SK-N-SH (cell line): ENCODE results near the gene SH3BGRL3. TPM values are rescaled to one million over a fixed set of nuclear protein-coding genes. Genes with fewer than 3 reads are reported as not detected.
A peak's percentile ranks its signal among the peaks of the same experiment; 100 is the strongest.

Experiments used
- CTCF ChIA-PET: fragments of 300-600, 350-600 bp; formaldehyde crosslinking; extraction: SDS; loops from one replicate; lab custom pipeline; 2021; lab: Yijun Ruan, JAX
- POLR2A ChIA-PET: fragments of 350-600 bp; sonication (Branson Sonifier 250); formaldehyde crosslinking; extraction: SDS; loops from one replicate; lab custom pipeline; 2020; ENCODE audit warnings: antibody characterized with exemption, inconsistent platforms; lab: Yijun Ruan, JAX
- DNase-seq: peaks from one replicate; pipeline ENCODE4 v3.0.0; 2012
- H2AFZ ChIP-seq: fragments of 200-600 bp; sonication (generic); 2 replicates; pipeline ENCODE4 v1.8.1; 2016; ENCODE audit warnings: antibody characterized with exemption, mild to moderate bottlenecking, low read depth
- H3F3A ChIP-seq: fragments of 200-600 bp; sonication (generic); replicated peaks from 2 replicates; pipeline ENCODE3; 2016; ENCODE audit warnings: antibody characterized with exemption, mild to moderate bottlenecking; ENCODE audit not compliant: insufficient read depth
- H3K27ac ChIP-seq, 2 experiments: fragments of 200-500 bp in 1 of 2; fragments of 200-600 bp in 1 of 2; sonication (Bioruptor generic) in 1 of 2; sonication (generic), shearing (Covaris generic) in 1 of 2; 2 replicates each; pipeline versions ENCODE4 v1.5.1 to v1.6.1; 2014 to 2016; ENCODE audit warnings: low read depth in 2 of 2, inconsistent platforms in 1 of 2, low read length in 1 of 2, mild to moderate bottlenecking in 1 of 2, mixed read lengths in 1 of 2
- H3K27me3 ChIP-seq: fragments of 200-600 bp; sonication (generic), shearing (Covaris generic); 2 replicates; pipeline ENCODE4 v1.6.1; 2016; ENCODE audit warnings: mixed run types; ENCODE audit not compliant: insufficient read depth
- H3K36me3 ChIP-seq, 2 experiments: fragments of 200-500 bp in 1 of 2; fragments of 200-600 bp in 1 of 2; sonication (Bioruptor generic) in 1 of 2; sonication (generic) in 1 of 2; replicated peaks in 1 of 2; 2 replicates each; pipeline versions ENCODE3 to v1.5.1; 2014 to 2016; ENCODE audit warnings: low read length in 1 of 2, mild to moderate bottlenecking in 1 of 2; ENCODE audit not compliant: insufficient read depth in 2 of 2, control insufficient read depth in 1 of 2
- H3K4me1 ChIP-seq, 2 experiments: fragments of 200-500 bp in 1 of 2; fragments of 200-600 bp in 1 of 2; sonication (Bioruptor generic) in 1 of 2; sonication (generic), shearing (Covaris generic) in 1 of 2; 2 replicates each; pipeline versions ENCODE4 v1.5.1 to v1.6.1; 2014 to 2016; ENCODE audit warnings: low read depth in 1 of 2, low read length in 1 of 2, mixed run types in 1 of 2; ENCODE audit not compliant: insufficient read depth in 2 of 2, control insufficient read depth in 1 of 2
- H3K4me2 ChIP-seq: fragments of 200-600 bp; sonication (generic), shearing (Covaris generic); 2 replicates; pipeline ENCODE4 v1.6.1; 2017; ENCODE audit warnings: mixed run types
- H3K4me3 ChIP-seq, 2 experiments: fragments of 200-500 bp in 1 of 2; fragments of 200-600 bp in 1 of 2; sonication (Bioruptor generic) in 1 of 2; sonication (generic), shearing (Covaris generic) in 1 of 2; 2 replicates each; pipeline versions ENCODE4 v1.5.1 to v1.8.1; 2014 to 2016; ENCODE audit warnings: low read depth in 2 of 2, inconsistent platforms in 1 of 2, low read length in 1 of 2, mild to moderate bottlenecking in 1 of 2, mixed read lengths in 1 of 2, moderate library complexity in 1 of 2
- H3K79me2 ChIP-seq: fragments of 200-600 bp; sonication (generic); 2 replicates; pipeline ENCODE4 v1.8.1; 2017; ENCODE audit warnings: mild to moderate bottlenecking; ENCODE audit not compliant: insufficient read depth
- H3K9ac ChIP-seq: fragments of 200-600 bp; sonication (generic); 2 replicates; pipeline ENCODE4 v1.6.1; 2017; ENCODE audit warnings: mixed run types
- H3K9me2 ChIP-seq: fragments of 200-600 bp; sonication (generic); 2 replicates; pipeline ENCODE4 v1.6.1; 2017; ENCODE audit warnings: mixed run types
- H3K9me3 ChIP-seq: fragments of 200-600 bp; sonication (generic); 2 replicates; pipeline ENCODE4 v1.6.1; 2017; ENCODE audit warnings: mixed run types, mild to moderate bottlenecking, moderate library complexity
- H4K20me1 ChIP-seq: fragments of 200-600 bp; sonication (generic); 2 replicates; pipeline ENCODE4 v1.6.1; 2017; ENCODE audit warnings: mild to moderate bottlenecking, mixed run types; ENCODE audit not compliant: insufficient read depth
- CHD2 ChIP-seq: fragments of 150-350 bp; IDR thresholded peaks from 2 replicates; pipeline ENCODE4 v1.6.1; 2018; ENCODE audit warnings: low read length; ENCODE audit not compliant: partially characterized antibody
- ELF1 ChIP-seq: IDR thresholded peaks from 2 replicates; pipeline ENCODE4 v1.4.0; 2012
- EP300 ChIP-seq, 2 experiments: IDR thresholded peaks; 2 replicates each; pipeline versions ENCODE4 v1.4.0 to v1.6.1; 2012; ENCODE audit warnings: borderline replicate concordance in 1 of 2, low read depth in 1 of 2, low read length in 1 of 2
- EZH2phosphoT487 ChIP-seq: fragments of 200-600 bp; sonication (generic); IDR thresholded peaks from 2 replicates; pipeline ENCODE4 v1.6.1; 2017; ENCODE audit warnings: low read depth, mixed run types, mild to moderate bottlenecking, antibody characterized with exemption, moderate library complexity, borderline replicate concordance
- FOSL2 ChIP-seq: IDR thresholded peaks from 2 replicates; pipeline ENCODE4 v1.4.0; 2012; ENCODE audit warnings: low read depth, mild to moderate bottlenecking, moderate library complexity, borderline replicate concordance
- FOXM1 ChIP-seq: IDR thresholded peaks from 2 replicates; pipeline ENCODE4 v1.4.0; 2012; ENCODE audit warnings: low read depth, mild to moderate bottlenecking
- GATA2 ChIP-seq: sonication (generic); formaldehyde crosslinking; IDR thresholded peaks from 2 replicates; pipeline ENCODE4 v1.5.0; 2020; ENCODE audit warnings: mild to moderate bottlenecking, missing genetic modification reagents
- JUND ChIP-seq: IDR thresholded peaks from 2 replicates; pipeline ENCODE4 v1.4.0; 2012
- MEF2A ChIP-seq: IDR thresholded peaks from 2 replicates; pipeline ENCODE4 v1.4.0; 2012; ENCODE audit warnings: low read depth, borderline replicate concordance
- NFIC ChIP-seq: IDR thresholded peaks from 2 replicates; pipeline ENCODE4 v1.4.0; 2012; ENCODE audit warnings: borderline replicate concordance
- NRF1 ChIP-seq: IDR thresholded peaks from 2 replicates; pipeline ENCODE4 v1.6.1; 2012; ENCODE audit warnings: low read depth, mild to moderate bottlenecking, low read length
- POLR2AphosphoS5 ChIP-seq: IDR thresholded peaks from 2 replicates; pipeline ENCODE4 v1.6.1; 2012; ENCODE audit warnings: low read depth, low read length
- RFX5 ChIP-seq: IDR thresholded peaks from 2 replicates; pipeline ENCODE4 v1.6.1; 2012; ENCODE audit warnings: mild to moderate bottlenecking, improper control_type of control experiment, low read length
- SIN3A ChIP-seq: IDR thresholded peaks from 2 replicates; pipeline ENCODE4 v1.6.1; 2012; ENCODE audit warnings: low read depth, mild to moderate bottlenecking, low read length, moderate library complexity, borderline replicate concordance
- SMC3 ChIP-seq: IDR thresholded peaks from 2 replicates; pipeline ENCODE4 v1.6.1; 2012; ENCODE audit warnings: low read depth, low read length, improper control_type of control experiment
- TAF1 ChIP-seq: IDR thresholded peaks from 2 replicates; pipeline ENCODE4 v1.6.1; 2012; ENCODE audit warnings: low read depth, mild to moderate bottlenecking, low read length, moderate library complexity, borderline replicate concordance
- TCF12 ChIP-seq: IDR thresholded peaks from 2 replicates; pipeline ENCODE4 v1.4.0; 2012
- TEAD4 ChIP-seq: IDR thresholded peaks from 2 replicates; pipeline ENCODE4 v1.4.0; 2012; ENCODE audit warnings: mild to moderate bottlenecking, borderline replicate concordance; ENCODE audit not compliant: insufficient read depth
- YY1 ChIP-seq: IDR thresholded peaks from 2 replicates; pipeline ENCODE4 v1.4.0; 2012; ENCODE audit warnings: low read depth, mild to moderate bottlenecking
- WGBS: methylation state at CpG from one replicate; pipeline ENCODE4 v1.1.6; 2017; ENCODE audit warnings: low lambda C conversion rate; 5-methylcytosine and 5-hydroxymethylcytosine counted together
- polyA plus RNA-seq, 3 experiments: library from polyadenylated mRNA; depleted of rRNA; stranded (reverse); fragments of >200 nt; gene quantifications; 2 replicates each; pipeline ENCODE4 v1.2.3, GENCODE V29; 2012
- TF ChIP-seq, protein P1 (sequence below): IDR thresholded peaks from 2 replicates; pipeline ENCODE4; 2012
- TF ChIP-seq, protein P2 (sequence below): IDR thresholded peaks from 2 replicates; pipeline ENCODE4 v1.6.1; 2012; ENCODE audit warnings: mild to moderate bottlenecking, low read depth, low read length, moderate library complexity
- TF ChIP-seq, protein P3 (sequence below): fragments of 200-600 bp; sonication (generic); IDR thresholded peaks from 2 replicates; pipeline ENCODE4 v1.6.1; 2017; ENCODE audit warnings: antibody characterized with exemption, mild to moderate bottlenecking, moderate library complexity
- TF ChIP-seq, protein P4 (sequence below): IDR thresholded peaks from 2 replicates; pipeline ENCODE4 v1.4.0; 2012; ENCODE audit warnings: low read depth
- TF ChIP-seq, protein P5 (sequence below): IDR thresholded peaks from 2 replicates; pipeline ENCODE4 v1.4.0; 2012; ENCODE audit warnings: low read depth, borderline replicate concordance

SH3BGRL3 gene
- polyA plus RNA-seq, 1 of the 3 experiments (the other 2 are of a cell fraction): 202 TPM

DNA sequence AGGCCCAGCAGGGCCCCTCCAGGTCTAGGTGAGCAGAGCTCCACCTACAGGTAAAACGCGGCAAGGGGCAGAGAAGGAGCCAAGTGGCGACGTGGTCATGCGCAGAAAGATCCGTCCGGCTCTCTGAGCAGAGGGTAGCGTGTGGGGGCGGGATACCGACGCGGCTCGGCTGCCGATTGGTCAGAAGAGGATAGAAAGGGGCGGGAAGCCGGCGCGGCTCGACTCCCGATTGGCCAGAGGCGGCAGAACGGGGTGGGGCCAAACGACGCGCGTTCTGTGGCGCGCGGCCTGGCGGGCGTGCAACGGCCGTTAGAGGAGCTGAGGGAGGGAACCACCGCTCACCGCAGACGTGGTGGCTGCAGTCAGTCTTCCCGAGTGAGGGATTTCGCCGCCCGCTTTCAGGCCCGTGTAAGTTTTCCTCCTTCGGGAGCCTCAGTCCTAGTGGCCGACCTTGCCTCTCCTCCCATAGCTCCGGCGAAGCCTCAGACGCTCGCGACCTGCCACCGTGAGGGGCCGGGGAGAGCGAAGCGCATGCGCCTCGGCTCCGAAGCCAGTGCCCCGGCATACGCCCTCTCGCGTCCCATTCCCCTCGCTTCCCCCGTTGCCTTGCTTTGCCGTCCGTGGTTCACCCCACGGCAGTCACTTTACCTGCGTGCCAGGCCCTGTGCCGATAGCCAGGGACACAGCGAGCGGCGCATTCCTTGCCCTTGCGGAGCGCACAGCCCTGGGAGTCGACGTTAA, 45.8 kb upstream of the SH3BGRL3 start, which contains the start of gene CEP85:
TSS of gene CEP85 (plus strand) at position 298 of the 741 bp plus-strand sequence. CDS start 5,584 bp downstream, outside the sequence.
- H3K27ac ChIP-seq: peak within 1 kb of the TSS; percentile 72 to 86
- H3K79me2 ChIP-seq: peaks cover 48% of the 10 kb centered on the region
- H3K36me3 ChIP-seq: no peaks in the 10 kb centered on the region
- peak within 1 kb of the TSS; percentile 98 for H2AFZ ChIP-seq
- peak within 1 kb of the TSS; percentile 86 to 99 for H3K4me3 ChIP-seq
- ChIA-PET CTCF (interaction anchor here (0.5 to 3.3 kb wide), 52 partner anchors 9 to 364 kb away, joined by 3 to 28 read pairs (median 4); partner anchors contain the start of genes C1orf232, CD52, CNKSR1 and SH3BGRL3), POLR2A (interaction anchor here (0.6 to 1.0 kb wide), 4 partner anchors 64 to 199 kb away, joined by 3 to 4 read pairs (median 3); partner anchors contain the start of gene ZNF593)
- H4K20me1 ChIP-seq: no peaks in the 10 kb centered on the region
- H3K9ac ChIP-seq: peak within 1 kb of the TSS; percentile 84
- no peaks in the 10 kb centered on the region for H3K9me2 ChIP-seq
- H3K4me2 ChIP-seq: peak within 1 kb of the TSS; percentile 92
- peaks cover 6 to 10% of the 10 kb centered on the region in 2 experiments; a peak in 2 of 4 replicates for H3K4me1 ChIP-seq
- H3K27me3 ChIP-seq: no peaks in the 10 kb centered on the region
- under 1% methylated on average over 24 of the region's 73 CpGs for WGBS
- peaks cover 3% of the 10 kb centered on the region for H3F3A ChIP-seq
- H3K9me3 ChIP-seq: no peaks in the 10 kb centered on the region
- DNase-seq: peak; percentile 99
- TF ChIP-seq JUND: no peak
- TF ChIP-seq RFX5: peak; percentile 73; the same call in 1 of the 2 replicates
- no peak for TF ChIP-seq TCF12
- TF ChIP-seq NFIC: no peak
- TF ChIP-seq, protein P1, sequence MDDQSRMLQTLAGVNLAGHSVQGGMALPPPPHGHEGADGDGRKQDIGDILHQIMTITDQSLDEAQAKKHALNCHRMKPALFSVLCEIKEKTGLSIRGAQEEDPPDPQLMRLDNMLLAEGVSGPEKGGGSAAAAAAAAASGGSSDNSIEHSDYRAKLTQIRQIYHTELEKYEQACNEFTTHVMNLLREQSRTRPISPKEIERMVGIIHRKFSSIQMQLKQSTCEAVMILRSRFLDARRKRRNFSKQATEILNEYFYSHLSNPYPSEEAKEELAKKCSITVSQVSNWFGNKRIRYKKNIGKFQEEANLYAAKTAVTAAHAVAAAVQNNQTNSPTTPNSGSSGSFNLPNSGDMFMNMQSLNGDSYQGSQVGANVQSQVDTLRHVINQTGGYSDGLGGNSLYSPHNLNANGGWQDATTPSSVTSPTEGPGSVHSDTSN: no peak
- TF ChIP-seq SMC3: peak; percentile 33; the same call in 1 of the 2 replicates
- TF ChIP-seq, protein P2, sequence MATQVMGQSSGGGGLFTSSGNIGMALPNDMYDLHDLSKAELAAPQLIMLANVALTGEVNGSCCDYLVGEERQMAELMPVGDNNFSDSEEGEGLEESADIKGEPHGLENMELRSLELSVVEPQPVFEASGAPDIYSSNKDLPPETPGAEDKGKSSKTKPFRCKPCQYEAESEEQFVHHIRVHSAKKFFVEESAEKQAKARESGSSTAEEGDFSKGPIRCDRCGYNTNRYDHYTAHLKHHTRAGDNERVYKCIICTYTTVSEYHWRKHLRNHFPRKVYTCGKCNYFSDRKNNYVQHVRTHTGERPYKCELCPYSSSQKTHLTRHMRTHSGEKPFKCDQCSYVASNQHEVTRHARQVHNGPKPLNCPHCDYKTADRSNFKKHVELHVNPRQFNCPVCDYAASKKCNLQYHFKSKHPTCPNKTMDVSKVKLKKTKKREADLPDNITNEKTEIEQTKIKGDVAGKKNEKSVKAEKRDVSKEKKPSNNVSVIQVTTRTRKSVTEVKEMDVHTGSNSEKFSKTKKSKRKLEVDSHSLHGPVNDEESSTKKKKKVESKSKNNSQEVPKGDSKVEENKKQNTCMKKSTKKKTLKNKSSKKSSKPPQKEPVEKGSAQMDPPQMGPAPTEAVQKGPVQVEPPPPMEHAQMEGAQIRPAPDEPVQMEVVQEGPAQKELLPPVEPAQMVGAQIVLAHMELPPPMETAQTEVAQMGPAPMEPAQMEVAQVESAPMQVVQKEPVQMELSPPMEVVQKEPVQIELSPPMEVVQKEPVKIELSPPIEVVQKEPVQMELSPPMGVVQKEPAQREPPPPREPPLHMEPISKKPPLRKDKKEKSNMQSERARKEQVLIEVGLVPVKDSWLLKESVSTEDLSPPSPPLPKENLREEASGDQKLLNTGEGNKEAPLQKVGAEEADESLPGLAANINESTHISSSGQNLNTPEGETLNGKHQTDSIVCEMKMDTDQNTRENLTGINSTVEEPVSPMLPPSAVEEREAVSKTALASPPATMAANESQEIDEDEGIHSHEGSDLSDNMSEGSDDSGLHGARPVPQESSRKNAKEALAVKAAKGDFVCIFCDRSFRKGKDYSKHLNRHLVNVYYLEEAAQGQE: no peak; the same call in 1 of the 2 replicates
- TF ChIP-seq GATA2 (CRISPR knock-in tag): no peak
- TF ChIP-seq EP300 (IDR thresholded peaks at IDR 0.05; ENCODE audit: borderline replicate concordance in 1 of 2, low read depth in 1 of 2, low read length in 1 of 2): no peak
- no peak for TF ChIP-seq ELF1
- peak; percentile 61; the same call in 1 of the 2 replicates for TF ChIP-seq TAF1
- TF ChIP-seq, protein P3, sequence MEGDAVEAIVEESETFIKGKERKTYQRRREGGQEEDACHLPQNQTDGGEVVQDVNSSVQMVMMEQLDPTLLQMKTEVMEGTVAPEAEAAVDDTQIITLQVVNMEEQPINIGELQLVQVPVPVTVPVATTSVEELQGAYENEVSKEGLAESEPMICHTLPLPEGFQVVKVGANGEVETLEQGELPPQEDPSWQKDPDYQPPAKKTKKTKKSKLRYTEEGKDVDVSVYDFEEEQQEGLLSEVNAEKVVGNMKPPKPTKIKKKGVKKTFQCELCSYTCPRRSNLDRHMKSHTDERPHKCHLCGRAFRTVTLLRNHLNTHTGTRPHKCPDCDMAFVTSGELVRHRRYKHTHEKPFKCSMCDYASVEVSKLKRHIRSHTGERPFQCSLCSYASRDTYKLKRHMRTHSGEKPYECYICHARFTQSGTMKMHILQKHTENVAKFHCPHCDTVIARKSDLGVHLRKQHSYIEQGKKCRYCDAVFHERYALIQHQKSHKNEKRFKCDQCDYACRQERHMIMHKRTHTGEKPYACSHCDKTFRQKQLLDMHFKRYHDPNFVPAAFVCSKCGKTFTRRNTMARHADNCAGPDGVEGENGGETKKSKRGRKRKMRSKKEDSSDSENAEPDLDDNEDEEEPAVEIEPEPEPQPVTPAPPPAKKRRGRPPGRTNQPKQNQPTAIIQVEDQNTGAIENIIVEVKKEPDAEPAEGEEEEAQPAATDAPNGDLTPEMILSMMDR: peak; percentile 83
- no peak for TF ChIP-seq FOSL2
- no peak for TF ChIP-seq YY1
- TF ChIP-seq, protein P4, sequence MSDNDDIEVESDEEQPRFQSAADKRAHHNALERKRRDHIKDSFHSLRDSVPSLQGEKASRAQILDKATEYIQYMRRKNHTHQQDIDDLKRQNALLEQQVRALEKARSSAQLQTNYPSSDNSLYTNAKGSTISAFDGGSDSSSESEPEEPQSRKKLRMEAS: peak; percentile 73
- TF ChIP-seq CHD2: peak; percentile 30
- peak; percentile 92 for TF ChIP-seq POLR2AphosphoS5
- peak; percentile 85 for TF ChIP-seq NRF1
- TF ChIP-seq FOXM1: no peak
- no peak for TF ChIP-seq EZH2phosphoT487
- TF ChIP-seq, protein P5, sequence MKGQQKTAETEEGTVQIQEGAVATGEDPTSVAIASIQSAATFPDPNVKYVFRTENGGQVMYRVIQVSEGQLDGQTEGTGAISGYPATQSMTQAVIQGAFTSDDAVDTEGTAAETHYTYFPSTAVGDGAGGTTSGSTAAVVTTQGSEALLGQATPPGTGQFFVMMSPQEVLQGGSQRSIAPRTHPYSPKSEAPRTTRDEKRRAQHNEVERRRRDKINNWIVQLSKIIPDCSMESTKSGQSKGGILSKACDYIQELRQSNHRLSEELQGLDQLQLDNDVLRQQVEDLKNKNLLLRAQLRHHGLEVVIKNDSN: no peak
- no peak for TF ChIP-seq TEAD4
- peak; percentile 49; the same call in 1 of the 2 replicates for TF ChIP-seq SIN3A
- TF ChIP-seq MEF2A: no peak
